Inferior parietal cortex (tissue), 1 donor: ENCODE data around the gene PAX5.

Source experiments
- DNase-seq: peaks from one replicate; pipeline ENCODE4 v3.0.0-alpha.2; 2016; ENCODE audit errors: extremely low spot score

PAX5 gene

GRCh38 chr9:36987891-36988290 is 46.2 kb downstream of the PAX5 start:
- DNase-seq = no peak

GRCh38 chr9:36987409-36987808 is 46.7 kb downstream of the PAX5 start:
- no peak for DNase-seq

- DNase-seq = no peak
Measured at GRCh38 chr9:36986468-36987408, 47.3 kb downstream of the PAX5 start.

- DNase-seq = no peak
Measured at GRCh38 chr9:36985769-36986467, 48.1 kb downstream of the PAX5 start.

- no peak for DNase-seq
Measured at GRCh38 chr9:36985061-36985768, 48.9 kb downstream of the PAX5 start.

- no peak for DNase-seq
Measured at GRCh38 chr9:36980148-36980974, 53.7 kb downstream of the PAX5 start.

- no peak for DNase-seq
Measured at GRCh38 chr9:36976371-36977030, 57.6 kb downstream of the PAX5 start.

GRCh38 chr9:36974731-36975130 is 59.3 kb downstream of the PAX5 start:
- no peak for DNase-seq

GRCh38 chr9:36971935-36972488 is 62.1 kb downstream of the PAX5 start:
- no peak for DNase-seq

- DNase-seq = no peak
Measured at GRCh38 chr9:36970007-36970888, 63.8 kb downstream of the PAX5 start.

- DNase-seq = no peak
Measured at GRCh38 chr9:36969216-36969771, 64.8 kb downstream of the PAX5 start.

- DNase-seq = no peak
Measured at GRCh38 chr9:36968574-36969215, 65.4 kb downstream of the PAX5 start.

GRCh38 chr9:36967997-36968396 is 66.1 kb downstream of the PAX5 start:
- DNase-seq = no peak

GRCh38 chr9:36966371-36967097 is 67.5 kb downstream of the PAX5 start:
- no peak for DNase-seq

GRCh38 chr9:36964791-36965190 is 69.3 kb downstream of the PAX5 start:
- no peak for DNase-seq

- no peak for DNase-seq
Measured at GRCh38 chr9:36963346-36963745, 70.7 kb downstream of the PAX5 start.

- DNase-seq = no peak
Measured at GRCh38 chr9:36962691-36963090, 71.4 kb downstream of the PAX5 start.
